VCaP (cell line): ENCODE data around the gene WBP4.

ENCODE experiments used
- H3K27ac ChIP-seq: fragments of 450-650 bp; 2 replicates; pipeline ENCODE4 v1.5.1; 2017
- CTCF ChIP-seq: fragments of 450-650 bp; conservative IDR thresholded peaks from 2 replicates; pipeline ENCODE4 v1.5.1; 2017; ENCODE audit warnings: mild to moderate bottlenecking, moderate library complexity

Gene WBP4

GRCh38 chr13:41058295-41059070 is 2.8 kb upstream of the WBP4 start:
- peak overlapping the region; percentile 98 for H3K27ac ChIP-seq
- TF ChIP-seq CTCF, result no peak

GRCh38 chr13:41059456-41060081 is 1.7 kb upstream of the WBP4 start:
- no peak for TF ChIP-seq CTCF
- peak overlapping the region; percentile 98 for H3K27ac ChIP-seq

DNA sequence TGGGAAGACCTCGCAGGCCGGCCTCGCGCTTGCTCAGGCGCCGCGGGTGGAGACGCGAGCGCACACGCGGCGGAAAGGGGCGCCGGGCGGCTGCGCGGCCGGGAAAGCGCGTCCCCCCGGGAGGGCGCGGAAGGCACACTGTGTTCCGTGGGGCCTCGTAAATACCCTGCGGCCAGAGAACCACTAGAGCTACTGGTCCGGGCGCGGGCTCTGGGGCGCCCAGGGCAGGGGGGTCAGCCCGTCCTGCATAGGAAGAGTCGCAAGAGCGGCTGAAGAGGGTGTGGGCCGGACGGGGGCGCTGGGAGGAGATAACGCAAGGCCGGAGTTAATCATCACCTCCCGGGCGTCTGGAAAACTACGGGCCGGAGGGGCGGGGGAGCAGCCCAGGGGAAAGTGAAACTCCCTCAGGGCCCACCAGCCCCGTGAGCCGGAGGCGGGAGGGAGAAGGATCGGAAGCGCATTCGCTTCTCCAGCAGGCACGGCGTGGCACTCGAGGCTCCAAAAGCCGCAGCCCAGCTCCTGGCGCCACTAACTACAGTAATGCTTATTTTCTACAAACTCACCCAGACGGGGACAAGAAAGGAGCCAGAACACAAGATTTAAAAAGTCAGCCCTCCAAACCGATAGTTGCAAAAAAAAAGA is 1.1 kb upstream of the WBP4 start:
- H3K27ac ChIP-seq, result peak overlapping the region; percentile 98
- TF ChIP-seq CTCF, result peak; percentile 53

DNA sequence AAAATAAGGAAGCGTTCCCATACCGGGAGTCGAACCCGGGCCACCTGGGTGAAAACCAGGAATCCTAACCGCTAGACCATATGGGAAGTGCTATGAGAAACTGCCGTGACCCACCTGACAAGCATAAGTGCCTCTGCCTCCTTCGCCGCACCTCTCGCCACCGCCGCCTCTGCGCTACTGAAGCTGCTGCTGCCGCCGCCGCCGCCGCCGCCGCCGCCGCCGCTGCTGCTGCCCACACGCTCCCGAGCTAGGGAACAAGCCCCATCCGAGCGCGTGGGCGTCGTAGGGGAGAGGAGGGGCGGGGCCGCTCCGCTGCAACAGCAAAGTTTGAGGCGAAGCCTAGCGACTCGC is 610 bp upstream of the WBP4 start:
- TF ChIP-seq CTCF, result no peak
- peak overlapping the region; percentile 98 for H3K27ac ChIP-seq

DNA sequence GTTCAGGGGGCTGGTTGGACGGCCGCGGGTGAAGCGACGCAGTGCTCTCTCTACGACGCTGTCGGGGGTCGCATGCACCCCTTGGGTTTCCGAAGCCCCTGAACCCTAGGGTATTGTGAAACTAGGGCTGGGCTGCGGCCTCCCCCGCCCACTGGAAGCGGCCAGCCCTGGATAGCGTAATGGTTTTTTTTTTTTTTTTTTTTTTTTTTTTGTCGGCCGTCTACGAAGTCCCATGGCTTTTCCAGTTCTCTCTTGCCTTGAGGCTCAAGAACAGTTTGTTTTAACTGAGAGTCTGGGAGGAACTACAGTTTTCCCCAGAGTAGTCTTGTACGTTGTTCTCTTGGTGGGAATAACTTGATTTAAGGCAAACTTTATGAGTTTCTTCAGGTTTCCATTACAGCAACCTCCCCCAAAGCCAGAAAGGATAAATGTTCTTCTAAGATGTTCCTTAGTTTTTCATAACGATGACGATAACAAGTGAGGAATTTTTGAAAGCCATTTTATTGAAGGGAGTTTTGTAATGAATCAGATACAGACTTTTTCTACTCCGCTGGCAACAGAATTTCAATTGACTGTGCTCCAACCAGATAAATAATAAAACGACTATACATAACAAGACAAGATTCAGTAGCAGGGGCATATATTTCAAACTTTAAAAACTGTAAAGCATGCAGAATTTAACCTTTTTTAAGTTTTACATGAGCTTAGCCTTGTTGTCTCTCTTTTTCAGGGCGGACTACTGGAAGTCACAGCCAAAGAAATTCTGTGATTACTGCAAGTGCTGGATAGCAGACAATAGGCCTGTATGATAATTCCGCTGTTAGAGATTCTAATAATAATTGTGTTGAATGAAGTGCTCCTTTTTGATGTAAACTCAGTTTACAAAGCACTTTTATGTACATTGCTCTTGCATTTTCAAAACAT is 867 bp downstream of the WBP4 start:
- peak overlapping the region; percentile 98 for H3K27ac ChIP-seq
- TF ChIP-seq CTCF, result no peak

GRCh38 chr13:41064493-41064892 is 3.2 kb downstream of the WBP4 start:
- no peak for TF ChIP-seq CTCF
- 0 out of 2 replicates have a peak overlapping the region, but pooled peaks have one; percentile 9 for H3K27ac ChIP-seq
